Activated gamma-delta T cell treated with Interleukin-2 at 50 U/mL for 16 hours (primary cell): Measurements from ENCODE around the gene PLEKHA4.
A peak's percentile ranks its signal among the peaks of the same experiment; 100 is the strongest.
"Not testable (repeated sequence)": the region's sequence is repeated elsewhere in the genome, so short reads cannot be mapped to it uniquely, and the experiment has no call there.

Experiments used
- DNase-seq: peaks from one replicate; pipeline ENCODE4 v3.0.0-alpha.2; 2020

The PLEKHA4 gene

DNA sequence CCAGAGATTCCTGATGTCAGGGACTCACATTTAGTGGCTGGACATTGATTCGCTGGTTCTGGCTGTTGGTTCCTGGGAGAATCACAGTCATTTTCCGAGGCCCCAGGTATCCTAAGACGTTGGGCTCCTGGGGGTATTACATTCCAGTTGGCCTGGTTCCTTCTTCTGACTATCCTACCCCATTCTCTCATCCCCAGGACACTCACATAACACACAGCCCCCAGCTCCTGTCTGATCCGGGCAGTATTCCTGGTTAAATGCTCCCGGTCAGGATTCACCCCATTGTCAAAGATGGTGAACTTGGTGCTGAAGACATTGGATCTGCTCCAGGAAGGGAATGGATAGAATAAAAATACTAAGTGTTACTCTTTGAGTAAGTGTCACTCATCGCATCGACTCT is 15.3 kb upstream of the PLEKHA4 start:
- no peak for DNase-seq

DNA sequence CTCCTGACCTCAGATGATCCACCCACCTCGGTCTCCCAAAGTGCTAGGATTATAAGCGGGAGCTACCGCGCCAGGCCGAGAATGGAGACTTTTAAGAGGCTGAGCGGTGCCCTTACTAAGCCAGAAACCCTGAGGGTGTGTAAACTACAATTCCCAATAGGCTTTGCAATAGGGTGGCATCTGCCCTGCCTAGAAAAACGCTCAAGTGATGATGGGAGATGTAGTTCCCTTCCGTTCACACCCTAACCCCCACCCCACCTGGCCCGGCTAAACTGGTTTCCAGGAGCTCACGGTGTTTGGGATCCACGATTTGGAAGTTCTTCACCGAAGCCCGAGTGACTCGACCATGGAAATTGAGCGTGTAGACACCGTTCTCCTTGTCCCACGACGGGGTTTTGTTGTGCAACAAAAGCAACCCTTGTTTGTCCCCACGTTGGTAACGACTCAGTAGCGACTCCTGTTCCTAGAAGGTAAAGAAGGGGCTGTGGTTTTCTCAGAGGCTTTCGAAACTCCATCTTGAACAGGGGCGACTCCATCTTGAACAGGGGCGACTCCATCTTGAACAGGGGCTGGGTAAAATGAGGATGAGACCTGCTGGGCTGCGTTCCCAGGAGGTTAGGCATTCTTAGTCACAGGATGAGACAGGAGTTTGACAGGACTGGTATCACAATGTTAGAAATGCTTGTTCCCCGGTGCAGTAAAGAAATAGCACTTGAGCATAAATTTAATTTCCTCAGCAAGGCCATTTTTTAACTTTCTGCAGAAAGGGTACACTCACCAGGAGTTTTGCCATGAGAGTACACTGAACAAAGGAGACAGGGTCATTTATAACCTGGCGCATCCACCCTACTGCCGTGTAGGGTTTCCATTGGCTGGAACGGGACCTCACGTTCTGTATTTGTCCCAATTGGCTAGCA is 13.6 kb upstream of the PLEKHA4 start:
- no peak for DNase-seq

DNA sequence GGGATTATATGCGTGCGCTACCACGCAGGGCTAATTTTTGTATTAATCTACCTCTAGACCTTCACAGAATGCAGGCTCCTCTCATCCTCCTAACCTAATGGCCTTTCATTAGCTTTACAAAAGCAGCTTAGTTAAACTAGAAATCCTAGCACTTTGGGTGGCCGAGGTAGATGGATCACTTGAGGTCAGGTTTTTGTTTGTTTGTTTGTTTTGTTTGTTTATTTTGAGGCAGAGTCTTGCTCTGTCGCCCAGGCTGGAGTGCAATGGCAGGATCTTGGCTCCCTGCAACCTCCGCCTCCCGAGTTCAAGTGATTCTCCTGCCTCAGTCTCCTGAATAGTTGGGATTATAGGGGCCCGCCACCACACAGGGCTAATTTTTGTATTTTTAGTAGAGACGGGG is 11.3 kb upstream of the PLEKHA4 start:
- DNase-seq = not testable (repeated sequence)

DNA sequence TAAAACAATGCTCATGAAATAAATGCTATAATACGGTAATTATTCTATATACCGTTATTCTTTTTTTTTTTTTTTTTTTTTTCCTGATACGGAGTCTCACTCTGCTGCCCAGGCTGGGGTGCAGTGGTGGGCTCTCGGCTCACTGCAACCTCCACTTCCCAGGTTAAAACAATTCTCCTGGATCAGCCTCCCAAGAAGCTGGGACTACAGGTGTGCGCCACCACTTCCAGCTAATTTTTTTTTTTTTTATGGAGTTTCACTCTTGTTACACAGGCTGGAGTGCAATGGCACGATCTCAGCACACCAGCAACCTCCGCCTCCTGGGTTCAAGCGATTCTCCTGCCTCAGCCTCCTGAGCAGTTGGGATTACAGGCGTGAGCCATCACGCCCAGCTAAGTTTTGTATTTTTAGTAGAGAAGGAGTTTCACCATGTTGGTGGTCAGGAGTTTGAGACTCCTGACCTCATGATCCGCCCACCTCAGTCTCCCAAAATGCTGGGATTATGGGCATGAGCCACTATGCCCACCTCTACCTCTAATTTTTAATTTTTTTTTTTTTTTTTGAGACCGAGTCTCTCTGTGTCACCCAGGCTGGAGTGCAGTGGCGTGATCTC is 10.7 kb upstream of the PLEKHA4 start:
- no peak for DNase-seq

DNA sequence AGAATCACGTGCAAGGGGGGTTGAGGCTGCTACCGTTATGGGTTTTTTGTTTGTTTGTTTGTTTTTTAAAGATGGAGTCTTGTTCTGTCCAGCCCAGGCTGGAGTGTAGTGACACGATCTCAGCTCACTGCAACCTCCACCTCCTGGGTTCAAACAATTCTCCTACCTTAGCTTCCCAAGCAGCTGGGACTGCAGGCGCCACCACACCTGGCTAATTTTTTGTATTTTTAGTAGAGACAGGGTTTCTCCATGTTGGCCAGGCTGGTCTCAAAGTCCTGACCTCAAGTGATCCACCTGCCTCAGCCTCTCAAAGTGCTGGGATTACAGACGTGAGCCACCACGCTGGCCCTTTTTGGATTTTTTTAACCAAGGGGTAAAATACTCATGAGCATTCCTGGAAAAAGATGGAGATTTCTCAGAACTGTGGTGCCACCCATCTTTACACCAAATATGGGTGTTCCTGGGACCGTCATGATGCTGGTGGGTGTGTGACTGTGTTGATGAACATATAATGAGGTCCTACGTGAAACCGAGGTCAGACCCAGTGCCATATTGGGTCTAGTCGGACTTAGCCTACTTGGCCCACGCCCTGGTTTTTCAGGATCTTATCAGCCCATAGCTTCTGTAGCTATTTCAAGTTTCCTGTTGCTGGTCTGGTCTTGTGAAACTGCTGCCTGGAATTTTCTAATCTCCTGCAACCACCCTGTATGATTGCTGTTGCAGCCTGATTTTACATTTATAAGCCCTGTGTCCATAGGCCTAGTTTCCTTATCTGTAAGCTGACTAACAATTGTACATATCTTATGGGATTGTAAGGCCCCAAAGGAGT is 10.0 kb upstream of the PLEKHA4 start:
- DNase-seq = no peak

DNA sequence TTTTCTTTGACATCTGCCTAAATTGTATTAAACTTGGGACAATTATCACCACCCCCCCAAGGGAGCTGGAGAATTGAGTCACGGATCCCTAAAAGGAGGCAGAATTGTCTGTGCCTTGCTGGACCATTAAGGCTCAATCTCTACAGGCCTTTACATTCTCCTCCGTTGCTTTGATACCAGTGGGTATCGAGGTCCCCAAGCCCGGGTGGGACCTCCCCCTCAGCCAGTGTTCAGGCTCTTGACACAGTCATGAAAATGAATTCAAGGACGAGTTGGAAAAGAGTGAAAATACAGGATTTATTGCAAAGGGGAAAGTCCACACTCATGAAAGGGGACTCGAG is 9.4 kb upstream of the PLEKHA4 start:
- DNase-seq = no peak

DNA sequence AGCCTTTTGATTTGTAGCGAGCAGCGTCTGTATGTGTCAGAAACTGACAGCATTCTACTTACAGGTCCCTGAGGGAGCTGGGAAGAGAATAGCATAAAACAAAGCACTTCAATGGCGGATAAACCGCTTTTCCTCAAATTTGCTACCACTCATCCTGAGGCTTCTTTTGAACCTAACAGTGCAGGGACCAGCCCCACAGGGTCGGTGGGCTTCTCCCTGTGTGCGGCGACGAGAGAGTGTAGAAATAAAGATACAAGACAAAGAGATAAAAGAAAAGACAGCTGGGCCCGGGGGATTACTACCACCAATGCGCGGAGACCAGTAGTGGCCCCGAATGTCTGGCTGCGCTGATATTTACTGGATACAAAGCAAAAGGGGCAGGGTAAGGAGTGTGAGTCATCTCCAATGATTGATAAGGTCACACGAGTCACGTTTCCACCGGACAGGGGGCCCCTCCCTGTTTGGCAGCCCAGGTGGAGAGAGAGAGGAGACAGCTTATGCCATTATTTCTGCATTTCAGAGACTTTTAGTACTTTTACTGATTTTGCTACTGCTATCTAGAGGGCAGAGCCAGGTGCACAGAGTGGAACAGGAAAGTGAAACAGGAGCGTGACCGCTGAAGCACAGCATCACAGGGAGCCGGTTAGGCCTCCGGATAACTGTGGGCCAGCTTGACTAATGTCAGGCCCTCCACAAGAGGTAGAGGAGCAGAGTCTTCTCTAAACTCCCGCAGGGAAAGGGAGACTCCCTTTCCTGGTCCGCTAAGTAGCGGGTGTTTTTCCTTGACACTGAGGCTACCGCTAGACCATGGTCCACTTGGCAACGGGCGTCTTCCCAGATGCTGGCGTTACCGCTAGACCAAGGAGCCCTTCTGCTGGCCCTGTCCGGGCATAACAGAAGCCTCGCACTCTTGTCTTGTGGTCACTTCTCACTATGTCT is 7.9 kb upstream of the PLEKHA4 start:
- not testable (repeated sequence) for DNase-seq

DNA sequence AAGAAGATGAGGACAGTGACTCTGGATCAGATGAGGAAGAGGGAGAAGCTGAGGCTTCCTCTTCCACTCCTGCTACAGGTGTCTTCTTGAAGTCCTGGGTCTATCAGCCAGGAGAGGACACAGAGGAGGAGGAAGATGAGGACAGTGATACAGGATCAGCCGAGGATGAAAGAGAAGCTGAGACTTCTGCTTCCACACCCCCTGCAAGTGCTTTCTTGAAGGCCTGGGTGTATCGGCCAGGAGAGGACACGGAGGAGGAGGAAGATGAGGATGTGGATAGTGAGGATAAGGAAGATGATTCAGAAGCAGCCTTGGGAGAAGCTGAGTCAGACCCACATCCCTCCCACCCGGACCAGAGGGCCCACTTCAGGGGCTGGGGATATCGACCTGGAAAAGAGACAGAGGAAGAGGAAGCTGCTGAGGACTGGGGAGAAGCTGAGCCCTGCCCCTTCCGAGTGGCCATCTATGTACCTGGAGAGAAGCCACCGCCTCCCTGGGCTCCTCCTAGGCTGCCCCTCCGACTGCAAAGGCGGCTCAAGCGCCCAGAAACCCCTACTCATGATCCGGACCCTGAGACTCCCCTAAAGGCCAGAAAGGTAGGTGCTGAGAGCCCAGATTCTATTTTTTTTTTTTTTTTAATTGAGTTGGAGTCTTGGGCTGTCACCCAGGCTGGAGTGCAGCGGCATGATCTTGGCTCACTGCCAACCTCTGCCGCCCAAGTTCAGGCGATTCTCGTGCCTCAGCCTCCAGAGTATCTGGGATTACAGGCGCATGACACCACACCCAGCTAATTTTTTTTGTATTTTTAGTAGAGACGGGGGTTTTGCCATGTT is 6.1 kb upstream of the PLEKHA4 start:
- DNase-seq = no peak

DNA sequence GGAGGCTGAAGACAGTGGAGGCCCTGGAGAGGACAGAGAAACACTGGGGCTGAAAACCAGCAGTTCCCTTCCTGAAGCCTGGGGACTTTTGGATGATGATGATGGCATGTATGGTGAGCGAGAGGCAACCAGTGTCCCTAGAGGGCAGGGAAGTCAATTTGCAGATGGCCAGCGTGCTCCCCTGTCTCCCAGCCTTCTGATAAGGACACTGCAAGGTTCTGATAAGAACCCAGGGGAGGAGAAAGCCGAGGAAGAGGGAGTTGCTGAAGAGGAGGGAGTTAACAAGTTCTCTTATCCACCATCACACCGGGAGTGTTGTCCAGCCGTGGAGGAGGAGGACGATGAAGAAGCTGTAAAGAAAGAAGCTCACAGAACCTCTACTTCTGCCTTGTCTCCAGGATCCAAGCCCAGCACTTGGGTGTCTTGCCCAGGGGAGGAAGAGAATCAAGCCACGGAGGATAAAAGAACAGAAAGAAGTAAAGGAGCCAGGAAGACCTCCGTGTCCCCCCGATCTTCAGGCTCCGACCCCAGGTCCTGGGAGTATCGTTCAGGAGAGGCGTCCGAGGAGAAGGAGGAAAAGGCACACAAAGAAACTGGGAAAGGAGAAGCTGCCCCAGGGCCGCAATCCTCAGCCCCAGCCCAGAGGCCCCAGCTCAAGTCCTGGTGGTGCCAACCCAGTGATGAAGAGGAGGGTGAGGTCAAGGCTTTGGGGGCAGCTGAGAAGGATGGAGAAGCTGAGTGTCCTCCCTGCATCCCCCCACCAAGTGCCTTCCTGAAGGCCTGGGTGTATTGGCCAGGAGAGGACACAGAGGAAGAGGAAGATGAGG is 5.3 kb upstream of the PLEKHA4 start:
- no peak for DNase-seq

DNA sequence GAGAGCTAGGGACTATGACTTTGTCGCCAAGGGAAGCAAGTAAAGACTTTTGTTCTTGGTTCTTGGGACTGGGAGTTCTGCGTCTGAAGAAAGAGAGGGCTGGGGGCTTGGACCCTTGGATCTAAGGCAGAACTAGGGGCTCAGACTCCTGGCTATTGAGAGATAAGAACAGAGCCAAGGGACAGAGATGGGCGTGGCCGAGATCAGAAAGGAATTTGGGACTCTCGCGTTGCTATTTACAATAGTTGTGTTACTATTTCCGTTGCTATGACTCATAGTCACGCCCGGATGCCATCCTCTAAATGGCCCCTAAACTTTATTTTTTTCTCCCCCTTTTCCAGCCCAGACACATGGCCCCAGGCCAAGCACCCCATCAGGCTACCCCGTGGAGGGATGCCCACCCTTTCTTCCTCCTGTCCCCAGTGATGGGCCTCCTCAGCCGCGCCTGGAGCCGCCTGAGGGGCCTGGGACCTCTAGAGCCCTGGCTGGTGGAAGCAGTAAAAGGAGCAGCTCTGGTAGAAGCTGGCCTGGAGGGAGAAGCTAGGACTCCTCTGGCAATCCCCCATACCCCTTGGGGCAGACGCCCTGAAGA is 4.6 kb upstream of the PLEKHA4 start:
- peak; percentile 73 for DNase-seq

DNA sequence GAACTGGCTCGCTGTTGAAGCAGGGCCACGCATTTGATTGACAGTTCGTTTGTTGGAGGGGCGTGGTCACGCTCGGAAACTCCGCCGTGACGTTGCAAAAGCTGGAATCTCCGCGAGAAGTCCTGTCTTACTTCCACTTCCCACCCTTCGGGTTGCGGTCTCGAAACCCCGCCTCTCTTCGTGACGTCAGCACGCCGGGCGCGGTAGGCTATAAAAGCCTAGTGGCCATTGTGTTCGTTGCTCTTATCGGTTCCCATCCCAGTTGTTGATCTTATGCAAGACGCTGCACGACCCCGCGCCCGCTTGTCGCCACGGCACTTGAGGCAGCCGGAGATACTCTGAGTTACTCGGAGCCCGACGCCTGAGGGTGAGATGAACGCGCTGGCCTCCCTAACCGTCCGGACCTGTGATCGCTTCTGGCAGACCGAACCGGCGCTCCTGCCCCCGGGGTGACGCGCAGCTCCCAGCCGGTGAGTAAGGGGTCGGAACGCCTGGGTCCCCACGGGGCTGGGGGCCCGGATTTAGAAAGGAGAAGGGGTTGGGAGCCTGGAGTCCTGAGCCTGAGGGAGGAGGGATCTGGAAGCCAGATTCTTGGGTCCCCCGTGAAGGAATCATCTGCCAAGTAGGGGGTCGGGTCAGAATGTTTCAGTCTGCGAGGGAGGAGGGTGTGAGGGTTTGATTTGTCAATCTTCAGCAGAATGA is 3.9 kb upstream of the PLEKHA4 start, which contains the start of gene PPP1R15A:
Gene PPP1R15A (plus strand): TSS at position 240 of the 702 bp plus-strand sequence. CDS start 813 bp downstream, outside the sequence.
- peak; percentile 95 for DNase-seq

DNA sequence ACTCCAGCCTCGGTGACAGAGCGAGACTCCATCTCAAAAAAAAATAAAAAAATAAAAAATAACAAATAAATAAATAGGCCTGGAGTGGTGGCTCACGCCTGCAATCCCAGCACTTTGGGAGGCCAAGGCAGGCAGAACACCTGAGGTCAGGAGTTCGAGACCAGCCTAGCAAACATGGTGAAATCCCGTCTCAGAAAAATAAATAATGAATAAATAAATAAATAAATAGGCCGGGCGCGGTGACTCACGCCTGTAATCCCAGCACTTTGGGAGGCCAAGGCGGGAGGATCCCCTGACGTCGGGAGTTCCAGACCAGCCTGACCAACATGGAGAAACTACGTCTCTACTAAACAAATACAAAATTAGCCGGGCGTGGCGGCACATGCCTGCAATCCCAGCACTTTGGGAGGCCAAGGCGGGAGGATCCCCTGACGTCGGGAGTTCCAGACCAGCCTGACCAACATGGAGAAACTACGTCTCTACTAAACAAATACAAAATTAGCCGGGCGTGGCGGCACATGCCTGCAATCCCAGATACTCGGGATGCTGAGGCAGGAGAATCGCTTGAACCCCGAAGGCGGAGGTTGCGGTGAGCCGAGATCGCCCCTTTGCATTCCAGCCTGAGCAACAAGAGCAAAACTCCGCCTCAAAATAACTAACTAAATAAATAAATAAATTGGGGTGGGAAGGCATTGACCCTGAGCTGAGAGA is 3.2 kb upstream of the PLEKHA4 start:
- DNase-seq = not testable (repeated sequence)

DNA sequence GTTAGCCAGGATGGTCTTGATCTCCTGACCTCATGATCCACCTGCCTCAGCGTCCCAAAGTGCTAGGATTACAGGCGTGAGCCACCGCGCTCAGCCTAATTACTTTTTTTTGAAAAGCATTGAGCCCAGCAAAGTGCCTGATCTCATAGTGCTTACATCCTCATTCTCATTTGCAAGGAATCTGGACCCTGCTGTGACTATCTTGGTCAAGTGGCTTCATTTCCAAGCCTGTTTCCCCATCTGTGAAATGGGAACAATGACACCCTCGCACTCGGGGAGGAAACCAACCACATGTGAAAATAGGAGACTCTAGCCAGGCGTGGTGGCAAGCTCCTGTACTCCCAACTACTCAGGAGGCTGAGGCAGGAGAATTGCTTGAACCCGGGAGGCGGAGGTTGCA is 1.6 kb upstream of the PLEKHA4 start:
- DNase-seq = no peak

DNA sequence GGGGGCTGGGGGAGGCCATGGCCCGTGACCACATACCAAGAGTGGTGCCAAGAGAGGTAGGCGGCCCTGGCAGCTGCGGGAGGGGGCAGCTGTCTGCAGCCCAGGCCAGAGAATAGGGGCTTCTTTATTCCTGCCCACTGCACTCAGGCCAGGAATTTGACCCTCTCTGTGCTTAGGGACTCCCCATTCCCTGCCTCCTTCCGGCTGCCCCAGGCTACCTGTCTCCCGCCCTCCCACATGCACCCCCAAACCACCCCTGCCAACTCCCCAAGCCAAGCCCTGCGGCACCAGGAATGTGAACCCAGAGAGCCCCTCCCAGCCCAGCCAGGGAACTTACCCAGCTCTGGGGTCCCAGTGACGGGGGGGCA is 687 bp downstream of the PLEKHA4 start:
- DNase-seq = no peak

DNA sequence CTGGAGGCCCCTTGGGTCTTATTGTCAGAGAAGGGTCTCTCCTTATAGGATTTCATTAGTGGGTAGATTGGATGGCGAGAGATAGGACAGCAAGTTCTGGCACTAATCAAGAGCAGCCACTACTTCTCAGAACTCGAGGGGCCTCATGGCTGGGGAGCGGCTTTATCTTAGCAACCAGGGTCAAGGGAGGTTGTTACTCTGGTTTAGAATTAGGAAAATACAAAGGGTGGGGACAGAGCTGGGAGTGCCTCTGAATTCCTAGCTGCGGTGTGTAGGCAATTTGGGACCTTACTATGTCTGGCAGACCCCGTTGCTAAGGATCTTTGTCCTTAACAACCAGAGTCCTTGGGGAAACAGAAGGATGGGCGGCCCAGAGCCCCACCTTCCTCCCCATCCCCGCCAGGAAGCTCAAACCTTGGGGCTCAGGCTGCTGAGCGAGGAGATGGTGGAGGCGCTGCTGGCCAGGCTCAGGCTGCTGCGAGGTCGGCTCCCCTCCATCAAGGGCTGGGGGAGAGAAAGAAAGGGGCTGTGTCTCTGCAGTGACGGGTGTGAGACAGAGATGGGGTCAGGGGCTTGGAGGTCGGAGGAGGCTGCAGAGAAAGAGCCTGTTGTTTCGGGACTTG is 1.2 kb downstream of the PLEKHA4 start:
- DNase-seq = no peak

DNA sequence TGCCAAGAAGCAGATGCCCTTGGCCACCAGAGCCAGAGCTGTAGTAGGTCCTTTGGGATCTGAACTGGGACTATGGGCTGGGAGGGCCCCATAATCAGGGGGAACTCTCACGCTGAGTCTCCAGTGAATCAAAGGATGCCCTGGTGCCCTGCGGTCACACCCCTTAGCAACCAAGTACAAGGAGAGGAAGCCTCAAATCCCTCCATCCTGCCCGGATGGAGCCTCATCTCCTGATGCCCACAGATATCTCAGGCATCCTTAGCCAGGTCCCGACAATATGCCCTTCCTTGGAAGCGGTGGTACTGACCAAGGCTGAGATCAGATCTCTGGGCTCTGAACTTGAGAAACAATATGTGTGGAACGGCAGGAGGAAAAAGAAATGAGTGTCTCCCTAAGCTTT is 1.7 kb downstream of the PLEKHA4 start:
- no peak for DNase-seq

DNA sequence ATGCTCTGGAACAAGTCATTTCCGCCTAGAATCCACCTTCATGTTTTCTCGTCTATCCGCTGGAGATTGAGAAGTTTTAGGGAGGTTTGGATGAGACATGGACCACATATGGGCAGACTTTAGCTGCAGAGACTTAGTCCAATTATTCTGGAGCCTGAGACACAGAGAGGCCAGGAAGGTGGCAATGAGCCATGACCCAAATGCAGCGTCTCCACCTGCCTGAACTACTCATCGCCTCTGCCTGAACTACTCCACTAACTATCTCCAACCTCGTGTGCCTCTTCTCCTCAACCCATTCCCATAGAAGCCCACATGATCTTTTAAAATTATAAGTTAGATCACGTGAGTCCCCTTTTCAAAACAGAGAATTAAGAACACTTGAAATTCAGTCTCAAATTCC is 5.6 kb downstream of the PLEKHA4 start:
- no peak for DNase-seq

DNA sequence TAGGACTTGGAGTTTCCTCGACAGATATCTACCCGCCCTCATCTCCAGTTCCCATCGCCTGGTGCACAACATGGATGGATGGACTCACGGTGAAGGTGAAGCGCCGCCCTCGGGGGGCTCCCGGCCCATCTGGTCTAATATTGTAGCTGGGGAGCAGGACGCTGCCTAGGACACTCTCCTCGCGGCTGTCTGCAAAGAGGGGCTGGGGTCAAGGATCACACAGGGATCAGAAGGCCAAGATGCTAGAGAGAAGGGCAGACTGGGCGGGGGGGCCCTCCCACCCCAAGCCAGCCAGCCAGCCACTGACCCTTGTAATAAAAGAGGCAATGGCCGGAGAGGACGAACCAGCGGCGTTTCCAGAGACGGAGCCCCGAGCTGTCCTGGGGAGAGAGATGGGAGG is 7.1 kb downstream of the PLEKHA4 start:
- DNase-seq = no peak
